ENCODE results near the gene B4GALNT1. TPM values are rescaled to one million over a fixed set of nuclear protein-coding genes. Genes with fewer than 3 reads are reported as not detected.

B4GALNT1 gene
- under 1 TPM; 0.33 to 0.63 TPM for total RNA-seq

DNA sequence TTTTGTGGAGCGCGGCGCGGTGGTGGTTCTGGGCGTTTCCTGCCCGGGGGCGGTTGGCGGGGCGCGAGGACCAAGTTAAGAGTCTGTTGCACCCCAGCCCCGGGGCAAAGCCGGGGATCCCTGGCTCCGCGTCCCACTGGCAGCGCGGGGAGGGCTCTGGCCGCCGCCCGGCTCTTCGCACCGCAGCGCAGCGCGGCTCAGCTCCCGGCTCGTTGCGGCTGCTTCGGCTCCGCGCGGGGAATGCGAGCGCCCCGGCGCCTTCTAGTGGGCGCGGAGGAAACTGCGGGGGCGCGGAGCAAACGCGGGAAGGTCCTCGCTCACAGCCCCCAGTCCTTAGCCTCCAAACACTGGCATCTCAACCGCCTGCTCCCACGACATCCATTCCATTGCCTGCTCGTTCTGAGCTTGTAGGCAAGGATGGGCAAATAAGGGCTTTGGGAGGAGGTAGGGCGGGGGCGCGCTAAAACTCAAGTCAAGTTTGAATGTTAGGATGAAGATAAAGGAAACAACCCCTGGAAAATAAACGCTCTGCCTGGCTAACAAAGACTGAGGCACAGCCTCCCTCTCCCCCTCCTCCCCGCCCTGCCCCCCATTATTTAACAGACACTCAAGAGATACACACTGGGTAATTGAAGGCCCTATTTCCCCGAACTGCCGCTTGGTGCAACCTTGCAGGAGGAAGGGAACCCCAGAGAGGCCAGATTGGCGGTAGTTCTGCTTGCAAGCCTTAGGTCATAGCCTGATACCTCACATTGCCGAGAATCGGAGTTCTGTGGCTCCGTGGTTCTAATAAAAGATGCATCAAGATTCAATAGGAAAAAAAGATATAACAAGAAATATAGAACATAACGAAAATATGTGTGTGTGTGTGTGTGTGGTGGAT, at the start of gene B4GALNT1:
Gene B4GALNT1 (minus strand): TSS at position 244 of the 883 bp plus-strand sequence. CDS start 1,069 bp downstream, outside the sequence.

GRCh38 chr12:57611108-57611826, 21.7 kb downstream of the B4GALNT1 start, which contains the start of gene ARHGEF25:
TSS of gene ARHGEF25 (plus strand) at chr12:57611435. CDS start at chr12:57611895, 460 bp downstream.

GRCh38 chr12:57604454-57604991, 28.5 kb downstream of the B4GALNT1 start, which contains the start of gene DTX3:
TSS of gene DTX3 (plus strand) at chr12:57604824. CDS start at chr12:57606518, 1,694 bp downstream.

DNA sequence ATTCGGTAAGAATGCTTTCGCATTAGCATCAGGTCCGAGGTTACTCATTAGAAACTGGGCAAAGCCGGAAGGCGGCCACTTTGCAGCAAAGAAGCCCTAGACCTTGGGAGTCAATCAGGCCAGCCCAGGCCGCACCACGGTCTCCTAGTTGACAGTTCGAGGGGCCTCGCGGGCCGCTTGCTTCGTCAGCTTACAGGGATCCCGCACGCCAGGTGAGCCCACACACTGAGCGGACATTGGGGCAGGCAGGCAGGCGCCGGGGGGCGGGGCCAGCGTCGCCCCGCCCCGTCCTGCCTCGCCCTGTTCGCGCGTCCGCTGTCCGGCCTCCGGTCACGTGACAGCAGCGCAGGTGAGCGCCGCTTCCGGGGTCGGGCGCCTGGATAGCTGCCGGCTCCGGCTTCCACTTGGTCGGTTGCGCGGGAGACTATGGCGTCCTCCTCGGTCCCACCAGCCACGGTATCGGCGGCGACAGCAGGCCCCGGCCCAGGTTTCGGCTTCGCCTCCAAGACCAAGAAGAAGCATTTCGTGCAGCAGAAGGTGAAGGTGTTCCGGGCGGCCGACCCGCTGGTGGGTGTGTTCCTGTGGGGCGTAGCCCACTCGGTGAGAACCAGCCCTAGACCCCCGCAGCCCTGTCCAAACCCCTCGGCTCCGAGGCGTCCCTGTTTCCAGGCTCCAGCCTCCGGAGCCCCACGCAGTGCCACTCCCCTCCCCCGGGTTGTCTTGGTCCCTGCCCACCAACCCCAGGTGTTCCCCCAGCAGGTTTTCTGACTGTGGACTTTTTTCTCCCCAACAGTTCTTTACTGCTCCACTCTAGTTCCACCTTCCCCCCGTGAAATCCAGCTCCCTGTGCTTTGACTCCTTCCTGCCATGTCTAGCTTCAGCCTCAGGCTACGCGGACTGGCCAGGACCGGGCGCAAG, 41.9 kb downstream of the B4GALNT1 start, which contains the start of gene PIP4K2C:
Gene PIP4K2C (plus strand): TSS at position 329 of the 918 bp plus-strand sequence. CDS start 98 bp downstream, at position 427.

Other genes starting within 250 kb of the B4GALNT1 start
- gene R3HDM2, start 202.2 kb downstream of the B4GALNT1 start, total RNA-seq, result 10 to 100 TPM; 67.8 to 72.0 TPM
- gene INHBC, start 198.4 kb downstream of the B4GALNT1 start, total RNA-seq, result not detected
- not detected for gene INHBE, start 177.9 kb downstream of the B4GALNT1 start, total RNA-seq
- 1 to 10 TPM in 1 of 2 experiments, under 1 TPM in 1; 0.88 to 1.5 TPM for gene GLI1, start 173.4 kb downstream of the B4GALNT1 start, total RNA-seq
- gene ARHGAP9, start 153.3 kb downstream of the B4GALNT1 start, total RNA-seq, result 100 to 1,000 TPM; 211 to 247 TPM
- gene MARS1, start 145.1 kb downstream of the B4GALNT1 start, total RNA-seq, result 100 to 1,000 TPM; 192 to 213 TPM
- 10 to 100 TPM; 18.4 to 19.2 TPM for gene DDIT3, start 112.7 kb downstream of the B4GALNT1 start, total RNA-seq
- gene MBD6, start 110.4 kb downstream of the B4GALNT1 start, total RNA-seq, result 10 to 100 TPM; 78.2 to 82.2 TPM
- gene DCTN2, start 86.0 kb downstream of the B4GALNT1 start, total RNA-seq, result 10 to 100 TPM; 78.3 to 80.0 TPM
- gene KIF5A, start 83.2 kb downstream of the B4GALNT1 start, total RNA-seq, result under 1 TPM; 0.58 to 0.71 TPM
- 10 to 100 TPM; 16.8 to 18.3 TPM for gene PIP4K2C, start 42.0 kb downstream of the B4GALNT1 start, total RNA-seq
- gene DTX3, start 28.4 kb downstream of the B4GALNT1 start, total RNA-seq, result 10 to 100 TPM; 22.1 to 24.5 TPM
- gene ARHGEF25, start 21.8 kb downstream of the B4GALNT1 start, total RNA-seq, result 1 to 10 TPM in 1 of 2 experiments, under 1 TPM in 1; 0.76 to 1.1 TPM
- 100 to 1,000 TPM; 133 to 136 TPM for gene OS9, start 60.9 kb upstream of the B4GALNT1 start, total RNA-seq
- gene AGAP2, start 105.5 kb upstream of the B4GALNT1 start, total RNA-seq, result 10 to 100 TPM; 66.7 to 68.6 TPM
- 10 to 100 TPM; 17.8 to 19.3 TPM for gene TSPAN31, start 111.8 kb upstream of the B4GALNT1 start, total RNA-seq
- gene CDK4, start 119.1 kb upstream of the B4GALNT1 start, total RNA-seq, result 10 to 100 TPM; 77.6 to 85.6 TPM
- 10 to 100 TPM; 32.3 to 34.0 TPM for gene MARCHF9, start 121.9 kb upstream of the B4GALNT1 start, total RNA-seq
- gene CYP27B1, start 133.9 kb upstream of the B4GALNT1 start, total RNA-seq, result 1 to 10 TPM; 2.0 to 2.2 TPM
- gene METTL1, start 138.9 kb upstream of the B4GALNT1 start, total RNA-seq, result 10 to 100 TPM; 15.4 to 16.0 TPM
- gene EEF1AKMT3, start 139.4 kb upstream of the B4GALNT1 start, total RNA-seq, result 1 to 10 TPM; 4.0 to 4.5 TPM
- 10 to 100 TPM; 25.6 to 27.8 TPM for gene TSFM, start 149.6 kb upstream of the B4GALNT1 start, total RNA-seq
- gene AVIL, start 185.5 kb upstream of the B4GALNT1 start, total RNA-seq, result 1 to 10 TPM; 3.4 to 3.7 TPM
- gene CTDSP2, start 213.5 kb upstream of the B4GALNT1 start, total RNA-seq, result 100 to 1,000 TPM; 157 to 159 TPM

Measured in activated naive CD4-positive, alpha-beta T cell treated with anti-CD3 and anti-CD28 coated beads, Interleukin-2, amount 10 ng/mL, durations not matched to agents 5 hours and 36 hours (primary cell).